ENCODE results near the gene DNAH10. TPM values are rescaled to one million over a fixed set of nuclear protein-coding genes. Genes with fewer than 3 reads are reported as not detected.

Gene DNAH10
- total RNA-seq, 1 donor from 2014 or later, result 0.54 TPM

DNA sequence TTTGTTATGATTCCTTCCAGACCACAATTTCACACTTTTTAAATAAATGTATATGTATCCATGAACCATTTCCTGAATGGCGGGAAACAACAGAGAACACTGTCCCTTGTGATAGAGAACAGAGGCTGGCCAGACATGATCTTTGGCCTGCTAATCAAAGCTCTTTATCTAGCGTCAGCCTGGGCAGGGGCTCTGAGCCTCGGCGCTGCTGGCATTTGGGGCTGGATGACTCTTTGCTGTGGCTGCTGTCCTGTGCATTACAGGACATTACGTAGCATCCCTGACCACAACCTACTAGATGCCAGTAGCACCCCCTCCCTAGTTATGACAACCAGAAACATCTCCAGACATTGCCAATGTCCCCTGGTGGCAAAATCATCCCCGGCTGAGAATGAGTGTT is 77.7 kb downstream of the DNAH10 start:
- DNase-seq (ENCODE audit: low read depth) (no peak), FAIRE-seq (no peak)
- H3K4me2 ChIP-seq (ENCODE audit: low read length), result no peak overlapping the region
- H3K9me3 ChIP-seq (ENCODE audit: insufficient read depth, low read depth, low read length), result peaks cover 4% of the 10 kb centered on the region
- Mint-ChIP-seq H3K27me3 (ENCODE audit: low read depth, unreplicated experiment) (no peaks in the 10 kb centered on the region), H3K36me3 (ENCODE audit: low read depth, unreplicated experiment) (no peaks in the 10 kb centered on the region), H3K4me1 (ENCODE audit: low read depth, unreplicated experiment) (no peaks in the 10 kb centered on the region), H3K9me3 (ENCODE audit: unreplicated experiment) (peaks cover 5% of the 10 kb centered on the region), H3K4me3 (ENCODE audit: unreplicated experiment) (no peak overlapping the region), H3K27ac (ENCODE audit: unreplicated experiment) (no peak overlapping the region)
- no peaks in the 10 kb centered on the region for H3K79me2 ChIP-seq (ENCODE audit: insufficient read depth, low read length)
- H3K27me3 ChIP-seq (ENCODE audit: insufficient read depth, low read length), result peaks cover 2% of the 10 kb centered on the region
- no peak overlapping the region for H3K27ac ChIP-seq (ENCODE audit: low read depth, low read length)
- TF ChIP-seq EZH2 (IDR thresholded peaks at IDR 0.05; ENCODE audit: insufficient read depth, low read length), result no peak
- TF ChIP-seq, protein P1, sequence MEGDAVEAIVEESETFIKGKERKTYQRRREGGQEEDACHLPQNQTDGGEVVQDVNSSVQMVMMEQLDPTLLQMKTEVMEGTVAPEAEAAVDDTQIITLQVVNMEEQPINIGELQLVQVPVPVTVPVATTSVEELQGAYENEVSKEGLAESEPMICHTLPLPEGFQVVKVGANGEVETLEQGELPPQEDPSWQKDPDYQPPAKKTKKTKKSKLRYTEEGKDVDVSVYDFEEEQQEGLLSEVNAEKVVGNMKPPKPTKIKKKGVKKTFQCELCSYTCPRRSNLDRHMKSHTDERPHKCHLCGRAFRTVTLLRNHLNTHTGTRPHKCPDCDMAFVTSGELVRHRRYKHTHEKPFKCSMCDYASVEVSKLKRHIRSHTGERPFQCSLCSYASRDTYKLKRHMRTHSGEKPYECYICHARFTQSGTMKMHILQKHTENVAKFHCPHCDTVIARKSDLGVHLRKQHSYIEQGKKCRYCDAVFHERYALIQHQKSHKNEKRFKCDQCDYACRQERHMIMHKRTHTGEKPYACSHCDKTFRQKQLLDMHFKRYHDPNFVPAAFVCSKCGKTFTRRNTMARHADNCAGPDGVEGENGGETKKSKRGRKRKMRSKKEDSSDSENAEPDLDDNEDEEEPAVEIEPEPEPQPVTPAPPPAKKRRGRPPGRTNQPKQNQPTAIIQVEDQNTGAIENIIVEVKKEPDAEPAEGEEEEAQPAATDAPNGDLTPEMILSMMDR (IDR thresholded peaks at IDR 0.05; ENCODE audit: insufficient read depth, low read depth, low read length), result no peak
- H3K36me3 ChIP-seq (ENCODE audit: insufficient read depth, low read length), result no peaks in the 10 kb centered on the region
- no peak overlapping the region for H3K4me3 ChIP-seq (ENCODE audit: insufficient read depth, low read depth, low read length)
- no peaks in the 10 kb centered on the region for H4K20me1 ChIP-seq (ENCODE audit: insufficient read depth, low read length)
- H3K9ac ChIP-seq (ENCODE audit: low read length), result no peak overlapping the region
- H3K4me1 ChIP-seq (ENCODE audit: insufficient read depth, low read length), result no peaks in the 10 kb centered on the region
- no peak overlapping the region for H2AFZ ChIP-seq (ENCODE audit: low read depth, low read length)

DNA sequence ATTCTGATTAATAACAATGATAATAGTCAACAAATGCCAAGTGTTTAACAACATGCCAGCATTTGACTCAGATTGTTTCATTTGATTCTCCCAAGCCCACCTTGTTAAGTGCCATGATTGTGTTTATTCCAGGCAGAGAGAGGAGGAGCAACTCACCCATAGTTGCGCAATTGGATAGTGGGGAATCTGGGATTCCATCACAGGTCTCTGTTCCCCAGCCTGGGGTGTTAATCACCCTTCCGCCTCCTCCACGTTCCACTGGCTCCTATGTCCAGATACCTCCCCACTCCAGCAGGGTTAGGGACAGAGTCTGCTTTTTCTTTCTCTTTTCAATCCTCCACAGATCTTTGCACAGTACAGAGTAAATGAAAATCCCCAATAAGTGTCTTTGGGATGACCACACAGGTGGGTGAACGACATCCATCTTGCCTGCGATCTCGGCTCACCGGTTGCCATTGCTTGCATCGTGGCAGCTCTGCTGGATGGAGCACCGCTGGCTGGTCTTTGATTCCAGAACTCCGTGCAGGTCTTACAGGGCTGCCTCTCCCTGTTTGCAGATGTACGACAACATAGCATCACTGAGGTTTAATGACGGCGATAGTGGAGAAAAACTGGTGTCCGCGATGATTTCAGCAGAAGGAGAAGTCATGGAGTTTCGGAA is 78.8 kb downstream of the DNAH10 start:
- no peak for FAIRE-seq
- no peak overlapping the region for H3K27ac ChIP-seq (ENCODE audit: low read depth, low read length)
- H3K27me3 Mint-ChIP-seq (ENCODE audit: low read depth, unreplicated experiment), result no peaks in the 10 kb centered on the region

More for the DNA sequence above, 78.8 kb downstream of the DNAH10 start:
- Histone ChIP-seq H3K79me2 (ENCODE audit: insufficient read depth, low read length) (no peaks in the 10 kb centered on the region), H3K27me3 (ENCODE audit: insufficient read depth, low read length) (peaks cover 2% of the 10 kb centered on the region), H3K9ac (ENCODE audit: low read length) (no peak overlapping the region), H4K20me1 (ENCODE audit: insufficient read depth, low read length) (no peaks in the 10 kb centered on the region), H3K36me3 (ENCODE audit: insufficient read depth, low read length) (no peaks in the 10 kb centered on the region), H3K4me3 (ENCODE audit: insufficient read depth, low read depth, low read length) (no peak overlapping the region), H3K4me1 (ENCODE audit: insufficient read depth, low read length) (no peaks in the 10 kb centered on the region), H3K9me3 (ENCODE audit: insufficient read depth, low read depth, low read length) (no peaks in the 10 kb centered on the region), H3K4me2 (ENCODE audit: low read length) (no peak overlapping the region), H2AFZ (ENCODE audit: low read depth, low read length) (no peak overlapping the region)
- TF ChIP-seq, protein P1 (IDR thresholded peaks at IDR 0.05; ENCODE audit: insufficient read depth, low read depth, low read length), result no peak
- TF ChIP-seq EZH2 (IDR thresholded peaks at IDR 0.05; ENCODE audit: insufficient read depth, low read length), result no peak
- no peak overlapping the region for H3K27ac Mint-ChIP-seq (ENCODE audit: unreplicated experiment)
- no peaks in the 10 kb centered on the region for H3K4me1 Mint-ChIP-seq (ENCODE audit: low read depth, unreplicated experiment)
- DNase-seq (ENCODE audit: low read depth), result no peak
- H3K36me3 Mint-ChIP-seq (ENCODE audit: low read depth, unreplicated experiment), result no peaks in the 10 kb centered on the region
- H3K4me3 Mint-ChIP-seq (ENCODE audit: unreplicated experiment), result no peak overlapping the region
- peaks cover 3% of the 10 kb centered on the region for H3K9me3 Mint-ChIP-seq (ENCODE audit: unreplicated experiment)

All from astrocyte (in vitro differentiated cells and primary cell).